ENCODE data around the gene LITAF. TPM values are rescaled to one million over a fixed set of nuclear protein-coding genes. Genes with fewer than 3 reads are reported as not detected.
"Not testable (repeated sequence)": the region's sequence is repeated elsewhere in the genome, so short reads cannot be mapped to it uniquely, and the experiment has no call there.

Gene LITAF
- total RNA-seq, 1 donor from 2014 or later: 17.2 TPM

DNA sequence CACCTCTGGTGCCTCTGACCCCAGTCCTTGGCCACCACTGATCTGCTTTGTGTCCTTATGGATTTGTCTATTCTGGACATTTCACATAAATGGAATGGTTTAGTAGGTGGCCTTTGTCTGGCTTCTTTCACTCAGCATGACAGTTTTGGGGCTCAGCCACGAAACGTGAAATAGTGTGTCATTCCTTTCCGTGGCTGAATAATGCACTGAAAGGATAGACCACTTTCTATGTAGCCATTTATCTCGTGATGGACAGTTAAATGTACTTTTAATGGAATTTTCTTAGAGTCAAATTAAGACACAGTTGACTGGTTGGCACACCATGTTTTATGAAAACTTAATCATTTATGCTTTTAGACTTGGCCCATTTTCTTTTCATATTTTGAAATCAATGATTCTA, 57.4 kb downstream of the LITAF start:
- Histone ChIP-seq H3K27me3 (ENCODE audit: control insufficient read depth in 3 of 3, insufficient read depth in 3 of 3, low read length in 3 of 3) (peaks cover 0 to 10% (median 0%) of the 10 kb centered on the region in 3 donors), H3K36me3 (ENCODE audit: control insufficient read depth in 3 of 3, insufficient read depth in 3 of 3, low read length in 3 of 3) (no peaks in the 10 kb centered on the region), H3K4me3 (ENCODE audit: low read length in 3 of 3) (no peak overlapping the region), H3K4me1 (ENCODE audit: control insufficient read depth in 3 of 3, insufficient read depth in 3 of 3, low read length in 3 of 3) (peaks cover 0 to 1% (median 0%) of the 10 kb centered on the region in 3 donors), H3K9ac (ENCODE audit: low read depth in 1 of 3, low read length in 3 of 3) (no peak overlapping the region), H3K9me3 (ENCODE audit: control insufficient read depth in 3 of 3, low read length in 3 of 3) (no peaks in the 10 kb centered on the region), H3K27ac (ENCODE audit: low read depth, low read length) (no peak overlapping the region)

DNA sequence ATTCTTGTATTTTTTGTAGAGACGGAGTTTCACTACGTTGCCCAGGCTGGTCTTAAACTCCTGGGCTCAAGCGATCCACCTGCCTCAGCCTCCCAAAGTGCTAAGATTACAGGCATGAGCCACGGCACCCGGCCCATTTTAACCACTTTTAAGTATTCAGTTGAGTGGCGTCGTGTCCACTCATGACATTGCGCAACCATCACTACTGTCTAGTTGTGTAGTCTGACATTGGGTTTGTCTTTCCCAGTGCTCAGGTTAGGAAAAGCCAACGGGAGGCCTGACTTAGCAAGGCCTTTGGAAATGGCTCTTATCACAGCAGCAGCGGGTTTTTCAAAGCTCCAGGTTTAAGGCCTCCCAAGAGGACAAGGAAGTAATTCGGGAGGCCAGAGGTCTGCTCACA, 58.7 kb downstream of the LITAF start:
- Histone ChIP-seq H3K4me3 (ENCODE audit: low read length in 3 of 3) (no peak overlapping the region), H3K4me1 (ENCODE audit: control insufficient read depth in 3 of 3, insufficient read depth in 3 of 3, low read length in 3 of 3) (no peaks in the 10 kb centered on the region), H3K9me3 (ENCODE audit: control insufficient read depth in 3 of 3, low read length in 3 of 3) (no peaks in the 10 kb centered on the region), H3K27ac (ENCODE audit: low read depth, low read length) (no peak overlapping the region), H3K9ac (ENCODE audit: low read depth in 1 of 3, low read length in 3 of 3) (no peak overlapping the region), H3K27me3 (ENCODE audit: control insufficient read depth in 3 of 3, insufficient read depth in 3 of 3, low read length in 3 of 3) (peaks cover 0 to 10% (median 0%) of the 10 kb centered on the region in 3 donors), H3K36me3 (ENCODE audit: control insufficient read depth in 3 of 3, insufficient read depth in 3 of 3, low read length in 3 of 3) (no peaks in the 10 kb centered on the region)

DNA sequence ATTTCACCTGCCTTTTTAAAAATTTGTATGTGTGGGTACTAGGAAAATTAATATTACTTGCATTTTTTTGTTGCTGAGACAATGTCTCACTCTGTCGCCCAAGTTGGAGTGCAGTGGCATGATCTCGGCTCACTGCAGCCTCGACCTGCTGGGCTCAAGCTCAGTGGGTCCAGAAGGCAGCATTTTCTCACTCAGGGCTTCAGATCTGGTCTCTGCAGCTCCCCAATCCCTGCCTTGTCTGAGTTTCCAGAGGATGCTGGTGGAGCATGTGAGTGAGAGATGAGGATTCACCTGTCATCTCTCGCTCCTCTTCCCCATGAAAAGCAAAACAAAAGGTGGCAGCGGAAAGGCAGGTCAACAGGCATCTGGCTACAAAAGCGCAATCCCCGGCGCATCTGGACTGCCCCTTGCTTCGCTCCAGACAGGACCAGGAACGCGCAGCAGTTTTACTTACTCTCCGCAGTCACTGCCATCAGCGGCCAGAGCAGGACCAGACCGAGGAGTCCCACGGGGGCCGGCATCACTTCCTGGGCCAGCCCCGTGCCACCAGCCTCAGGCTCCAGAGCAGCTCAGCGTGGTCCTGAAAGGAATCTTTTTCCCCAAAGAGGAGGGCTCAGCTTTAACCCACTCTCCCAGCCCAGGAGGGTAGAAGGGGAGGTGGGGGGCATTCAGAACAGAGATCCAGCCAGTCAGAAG, 59.9 kb downstream of the LITAF start:
- Histone ChIP-seq H3K9me3 (ENCODE audit: control insufficient read depth in 3 of 3, low read length in 3 of 3) (no peaks in the 10 kb centered on the region), H3K27ac (ENCODE audit: low read depth, low read length) (no peak overlapping the region), H3K36me3 (ENCODE audit: control insufficient read depth in 3 of 3, insufficient read depth in 3 of 3, low read length in 3 of 3) (no peaks in the 10 kb centered on the region), H3K4me3 (ENCODE audit: low read length in 3 of 3) (no peak overlapping the region), H3K9ac (ENCODE audit: low read depth in 1 of 3, low read length in 3 of 3) (no peak overlapping the region), H3K27me3 (ENCODE audit: control insufficient read depth in 3 of 3, insufficient read depth in 3 of 3, low read length in 3 of 3) (peaks cover 0 to 10% (median 0%) of the 10 kb centered on the region in 3 donors), H3K4me1 (ENCODE audit: control insufficient read depth in 3 of 3, insufficient read depth in 3 of 3, low read length in 3 of 3) (no peaks in the 10 kb centered on the region)

DNA sequence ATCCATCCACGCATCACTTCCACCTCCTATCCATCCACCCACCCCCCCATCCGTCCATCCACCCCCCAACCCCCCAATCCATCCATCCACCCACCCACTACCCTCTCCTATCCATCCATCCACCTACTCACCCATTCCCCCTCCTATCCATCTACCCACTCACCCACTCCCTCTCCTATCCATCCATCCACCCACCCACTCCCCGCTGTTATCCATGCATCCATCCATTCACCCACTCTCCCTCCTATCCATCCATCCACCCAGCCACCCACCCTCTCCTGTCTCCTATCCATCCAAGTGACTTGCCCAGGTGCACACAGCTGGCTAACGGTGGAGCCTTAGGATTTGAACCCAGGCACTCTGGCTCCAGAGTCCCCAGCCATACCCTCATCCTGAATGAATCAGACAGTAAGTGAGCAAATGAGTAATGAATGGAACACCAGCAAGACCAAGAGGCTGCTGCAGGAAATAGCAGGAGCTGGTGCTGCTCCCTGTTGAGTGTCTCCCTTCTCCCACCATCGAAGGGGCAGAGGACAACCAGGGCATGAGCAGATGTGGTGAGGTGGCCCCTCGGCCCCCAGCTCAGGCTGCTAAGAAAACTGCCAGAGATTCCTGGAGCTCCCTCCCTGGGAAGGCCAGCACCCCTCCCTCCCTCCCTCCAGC, 62.5 kb downstream of the LITAF start:
- H3K4me1 ChIP-seq (ENCODE audit: control insufficient read depth in 3 of 3, insufficient read depth in 3 of 3, low read length in 3 of 3): no peaks in the 10 kb centered on the region

DNA sequence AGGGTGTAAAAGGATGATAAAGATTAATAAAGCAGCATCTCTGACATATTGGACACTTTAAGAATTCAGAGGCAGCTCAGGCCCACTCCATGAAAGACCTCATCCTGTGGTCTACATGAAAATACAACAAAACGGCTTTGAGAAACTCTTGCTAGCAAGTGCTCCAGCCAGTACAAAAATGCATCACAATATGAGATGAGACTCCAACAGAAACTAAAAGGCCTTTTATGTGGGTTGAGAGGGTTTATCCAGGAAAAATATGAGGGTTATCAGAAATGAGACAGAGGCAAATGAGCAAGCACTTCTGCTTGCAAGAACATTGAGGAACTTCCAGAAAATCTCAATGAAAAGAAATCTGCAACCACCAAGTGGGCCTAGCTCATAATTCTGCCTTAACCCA, 65.7 kb downstream of the LITAF start:
- Histone ChIP-seq H3K27ac (ENCODE audit: low read depth, low read length) (no peak overlapping the region), H3K27me3 (ENCODE audit: control insufficient read depth in 3 of 3, insufficient read depth in 3 of 3, low read length in 3 of 3) (no peaks in the 10 kb centered on the region), H3K4me3 (ENCODE audit: low read length in 3 of 3) (no peak overlapping the region)

More for the DNA sequence above, 62.5 kb downstream of the LITAF start:
- no peak overlapping the region for H3K27ac ChIP-seq (ENCODE audit: low read depth, low read length)
- no peak overlapping the region for H3K9ac ChIP-seq (ENCODE audit: low read depth in 1 of 3, low read length in 3 of 3)
- no peaks in the 10 kb centered on the region for H3K36me3 ChIP-seq (ENCODE audit: control insufficient read depth in 3 of 3, insufficient read depth in 3 of 3, low read length in 3 of 3)
- H3K4me3 ChIP-seq (ENCODE audit: low read length in 3 of 3): no peak overlapping the region
- H3K9me3 ChIP-seq (ENCODE audit: control insufficient read depth in 3 of 3, low read length in 3 of 3): no peaks in the 10 kb centered on the region
- H3K27me3 ChIP-seq (ENCODE audit: control insufficient read depth in 3 of 3, insufficient read depth in 3 of 3, low read length in 3 of 3): peaks cover 0 to 10% (median 0%) of the 10 kb centered on the region in 3 donors

DNA sequence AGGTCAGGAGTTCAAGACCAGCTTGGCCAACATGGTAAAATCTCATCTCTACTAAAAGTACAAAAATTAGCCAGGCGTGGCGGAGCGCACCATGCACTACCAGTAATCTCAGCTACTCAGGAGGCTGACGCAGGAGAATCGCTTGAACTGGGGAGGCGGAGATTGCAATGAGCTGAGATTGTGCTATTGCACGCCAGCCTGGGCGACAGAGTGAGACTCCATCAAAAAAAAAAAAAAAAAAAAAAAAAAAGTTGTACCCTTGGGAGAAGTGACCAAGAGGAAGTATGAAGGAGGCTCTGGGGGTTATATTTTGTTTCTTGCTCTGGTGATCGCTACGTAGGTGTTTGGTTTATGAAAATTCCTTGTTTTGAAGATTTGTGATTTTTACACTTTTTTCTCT, 66.3 kb downstream of the LITAF start:
- Histone ChIP-seq H3K36me3 (ENCODE audit: control insufficient read depth in 3 of 3, insufficient read depth in 3 of 3, low read length in 3 of 3) (no peaks in the 10 kb centered on the region), H3K9me3 (ENCODE audit: control insufficient read depth in 3 of 3, low read length in 3 of 3) (no peaks in the 10 kb centered on the region), H3K27me3 (ENCODE audit: control insufficient read depth in 3 of 3, insufficient read depth in 3 of 3, low read length in 3 of 3) (no peaks in the 10 kb centered on the region), H3K4me3 (ENCODE audit: low read length in 3 of 3) (no peak overlapping the region), H3K9ac (ENCODE audit: low read depth in 1 of 3, low read length in 3 of 3) (no peak overlapping the region), H3K27ac (ENCODE audit: low read depth, low read length) (no peak overlapping the region), H3K4me1 (ENCODE audit: control insufficient read depth in 3 of 3, insufficient read depth in 3 of 3, low read length in 3 of 3) (no peaks in the 10 kb centered on the region)

More for the DNA sequence above, 65.7 kb downstream of the LITAF start:
- no peaks in the 10 kb centered on the region for H3K36me3 ChIP-seq (ENCODE audit: control insufficient read depth in 3 of 3, insufficient read depth in 3 of 3, low read length in 3 of 3)
- no peaks in the 10 kb centered on the region for H3K9me3 ChIP-seq (ENCODE audit: control insufficient read depth in 3 of 3, low read length in 3 of 3)
- no peaks in the 10 kb centered on the region for H3K4me1 ChIP-seq (ENCODE audit: control insufficient read depth in 3 of 3, insufficient read depth in 3 of 3, low read length in 3 of 3)
- no peak overlapping the region for H3K9ac ChIP-seq (ENCODE audit: low read depth in 1 of 3, low read length in 3 of 3)

DNA sequence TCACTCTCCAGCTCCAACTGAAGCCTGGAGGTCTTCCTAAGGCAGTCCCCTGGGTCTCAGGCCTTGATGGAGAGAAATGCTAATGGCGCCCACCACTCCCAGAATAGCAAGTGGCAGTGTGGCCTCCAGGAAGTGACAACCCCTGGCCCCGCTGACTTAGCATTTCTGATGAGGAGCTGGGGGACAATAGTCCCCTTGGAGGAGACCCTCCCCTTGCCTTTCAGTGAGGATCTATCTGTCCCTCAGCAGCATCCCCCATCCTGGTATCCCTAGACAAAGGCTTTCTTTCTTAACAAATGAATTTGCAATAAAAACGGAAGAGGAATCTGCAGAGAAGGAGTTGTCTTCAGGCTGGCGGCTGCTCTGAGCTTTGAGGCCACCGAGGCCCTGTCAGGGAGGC, 68.8 kb downstream of the LITAF start:
- no peak overlapping the region for H3K27ac ChIP-seq (ENCODE audit: low read depth, low read length)
- no peaks in the 10 kb centered on the region for H3K9me3 ChIP-seq (ENCODE audit: control insufficient read depth in 3 of 3, low read length in 3 of 3)
- H3K4me3 ChIP-seq (ENCODE audit: low read length in 3 of 3): no peak overlapping the region
- no peak overlapping the region for H3K9ac ChIP-seq (ENCODE audit: low read depth in 1 of 3, low read length in 3 of 3)
- H3K27me3 ChIP-seq (ENCODE audit: control insufficient read depth in 3 of 3, insufficient read depth in 3 of 3, low read length in 3 of 3): no peaks in the 10 kb centered on the region
- H3K36me3 ChIP-seq (ENCODE audit: control insufficient read depth in 3 of 3, insufficient read depth in 3 of 3, low read length in 3 of 3): no peaks in the 10 kb centered on the region
- no peaks in the 10 kb centered on the region for H3K4me1 ChIP-seq (ENCODE audit: control insufficient read depth in 3 of 3, insufficient read depth in 3 of 3, low read length in 3 of 3)

DNA sequence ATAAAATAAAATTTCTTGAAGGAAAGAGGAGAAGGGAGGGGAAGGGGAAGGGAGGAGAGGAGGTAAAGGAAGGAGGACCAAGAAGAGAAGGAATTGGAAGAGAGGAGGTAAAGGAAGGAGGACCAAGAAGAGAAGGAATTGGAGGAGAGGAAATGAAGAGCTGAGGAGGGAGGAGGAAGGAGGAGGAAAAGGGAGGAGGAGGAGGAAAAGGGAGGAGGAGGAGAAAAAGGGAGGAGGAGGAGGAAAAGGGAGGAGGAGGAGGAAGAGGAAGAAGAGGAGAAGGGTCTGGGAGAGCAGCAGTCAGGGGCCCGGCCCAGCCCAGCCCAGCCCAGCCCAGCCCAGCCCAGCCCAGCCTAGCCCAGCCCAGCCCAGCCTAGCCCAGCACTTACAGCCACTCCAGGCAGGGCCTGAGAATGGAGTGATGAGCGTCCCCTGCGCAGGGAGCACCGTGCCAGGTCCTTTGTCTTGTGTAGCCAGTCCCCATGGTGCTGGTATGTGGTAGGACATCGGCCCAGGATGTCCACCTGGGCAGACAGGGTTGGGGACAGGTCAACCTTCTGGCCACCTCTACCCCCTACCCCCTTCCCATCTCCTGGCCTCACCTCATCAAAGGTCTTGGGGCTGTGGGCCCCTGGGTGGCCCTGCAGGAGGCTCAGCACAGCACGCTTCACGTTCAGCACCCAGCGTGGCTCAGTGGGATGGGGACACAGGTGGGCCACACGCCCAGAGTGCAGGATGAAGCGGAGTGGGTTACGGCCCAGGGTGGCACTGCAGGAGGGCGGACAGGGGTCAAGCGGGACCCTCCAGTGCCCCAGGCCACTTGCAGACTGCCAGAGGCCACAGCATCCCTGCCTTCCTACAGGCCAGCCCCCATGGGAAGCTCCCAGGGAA, 70.9 kb downstream of the LITAF start:
- Histone ChIP-seq H3K36me3 (ENCODE audit: control insufficient read depth in 3 of 3, insufficient read depth in 3 of 3, low read length in 3 of 3) (no peaks in the 10 kb centered on the region), H3K9ac (ENCODE audit: low read depth in 1 of 3, low read length in 3 of 3) (no peak overlapping the region), H3K27me3 (ENCODE audit: control insufficient read depth in 3 of 3, insufficient read depth in 3 of 3, low read length in 3 of 3) (no peaks in the 10 kb centered on the region), H3K4me3 (ENCODE audit: low read length in 3 of 3) (no peak overlapping the region), H3K9me3 (ENCODE audit: control insufficient read depth in 3 of 3, low read length in 3 of 3) (no peaks in the 10 kb centered on the region), H3K4me1 (ENCODE audit: control insufficient read depth in 3 of 3, insufficient read depth in 3 of 3, low read length in 3 of 3) (peaks cover 0 to 2% (median under 1%) of the 10 kb centered on the region in 3 donors), H3K27ac (ENCODE audit: low read depth, low read length) (no peak overlapping the region)

DNA sequence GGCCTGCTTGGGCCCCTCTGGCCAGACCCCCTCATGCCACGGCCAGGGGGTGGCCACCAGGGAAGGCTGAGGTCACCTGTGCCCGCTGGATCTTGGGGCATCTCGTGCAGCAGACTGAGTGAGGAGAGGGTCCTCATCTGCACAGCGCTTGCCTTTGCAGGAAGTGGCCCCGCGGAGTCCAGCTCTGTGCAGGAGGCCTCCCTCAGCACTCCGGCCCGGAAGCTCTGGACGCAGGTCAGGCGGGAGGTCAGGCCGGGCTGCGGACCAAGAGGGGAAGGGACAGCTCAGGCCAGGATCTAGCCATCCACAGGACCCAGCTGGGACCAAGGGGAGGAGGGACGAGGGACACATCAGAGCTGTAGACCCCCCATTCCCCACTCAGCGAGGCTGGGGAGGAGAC, 72.4 kb downstream of the LITAF start:
- H3K4me3 ChIP-seq (ENCODE audit: low read length in 3 of 3): no peak overlapping the region
- H3K27me3 ChIP-seq (ENCODE audit: control insufficient read depth in 3 of 3, insufficient read depth in 3 of 3, low read length in 3 of 3): no peaks in the 10 kb centered on the region
- H3K36me3 ChIP-seq (ENCODE audit: control insufficient read depth in 3 of 3, insufficient read depth in 3 of 3, low read length in 3 of 3): no peaks in the 10 kb centered on the region
- no peaks in the 10 kb centered on the region for H3K9me3 ChIP-seq (ENCODE audit: control insufficient read depth in 3 of 3, low read length in 3 of 3)
- H3K27ac ChIP-seq (ENCODE audit: low read depth, low read length): no peak overlapping the region
- peaks cover 0 to 5% (median 5%) of the 10 kb centered on the region in 3 donors for H3K4me1 ChIP-seq (ENCODE audit: control insufficient read depth in 3 of 3, insufficient read depth in 3 of 3, low read length in 3 of 3)
- H3K9ac ChIP-seq (ENCODE audit: low read depth in 1 of 3, low read length in 3 of 3): no peak overlapping the region

DNA sequence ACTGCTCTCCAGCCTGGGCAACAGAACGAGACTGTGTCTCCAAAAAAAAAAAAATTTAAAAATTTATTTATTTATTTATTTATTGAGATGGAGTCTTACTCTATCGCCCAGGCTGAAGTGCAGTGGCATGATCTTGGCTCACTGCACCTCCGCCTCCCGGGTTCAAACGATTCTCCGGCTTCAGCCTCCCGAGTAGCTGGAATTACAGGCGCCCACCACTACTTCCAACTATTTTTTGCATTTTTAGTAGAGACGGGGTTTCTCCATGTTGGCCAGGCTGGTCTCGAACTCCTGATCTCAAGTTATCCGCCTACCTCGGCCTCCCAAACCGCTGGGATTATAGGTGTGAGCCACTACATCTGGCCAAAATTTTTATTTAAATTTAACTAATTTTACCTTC, 73.4 kb downstream of the LITAF start:
- not testable (repeated sequence) for H3K27ac ChIP-seq (ENCODE audit: low read depth, low read length); H3K27me3 ChIP-seq (ENCODE audit: control insufficient read depth in 3 of 3, insufficient read depth in 3 of 3, low read length in 3 of 3); H3K4me3 ChIP-seq (ENCODE audit: low read length in 3 of 3); H3K36me3 ChIP-seq (ENCODE audit: control insufficient read depth in 3 of 3, insufficient read depth in 3 of 3, low read length in 3 of 3); H3K9ac ChIP-seq (ENCODE audit: low read depth in 1 of 3, low read length in 3 of 3); H3K4me1 ChIP-seq (ENCODE audit: control insufficient read depth in 3 of 3, insufficient read depth in 3 of 3, low read length in 3 of 3); H3K9me3 ChIP-seq (ENCODE audit: control insufficient read depth in 3 of 3, low read length in 3 of 3)
